Islet precursor cell (in vitro differentiated cells): ENCODE results near the gene OR52W1.
"Not testable (repeated sequence)": the region's sequence is repeated elsewhere in the genome, so short reads cannot be mapped to it uniquely, and the experiment has no call there.

Source experiments
- DNase-seq: peaks from one replicate; pipeline ENCODE4 v3.0.0-alpha.2; 2018

The OR52W1 gene

DNA sequence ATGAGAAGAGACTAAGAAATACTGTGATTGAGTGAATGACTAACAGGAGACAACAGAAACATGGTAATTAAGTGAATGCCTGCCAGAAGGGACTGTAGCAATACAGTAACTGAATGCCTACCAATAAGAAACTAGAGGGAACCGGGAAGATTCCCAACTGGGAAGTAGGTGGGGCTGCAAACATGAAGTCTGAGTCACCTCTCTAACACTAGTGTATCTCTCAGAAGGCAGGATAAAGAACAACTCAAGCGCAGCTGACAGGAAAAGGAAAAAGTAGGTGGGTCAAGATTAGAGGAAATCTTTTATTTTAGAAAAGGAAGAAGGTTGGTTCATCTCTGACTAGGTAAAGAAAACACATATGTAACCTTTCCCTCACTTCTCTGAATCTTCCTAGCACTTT lies 20.3 kb downstream of the OR52W1 start:
- no peak for DNase-seq

DNA sequence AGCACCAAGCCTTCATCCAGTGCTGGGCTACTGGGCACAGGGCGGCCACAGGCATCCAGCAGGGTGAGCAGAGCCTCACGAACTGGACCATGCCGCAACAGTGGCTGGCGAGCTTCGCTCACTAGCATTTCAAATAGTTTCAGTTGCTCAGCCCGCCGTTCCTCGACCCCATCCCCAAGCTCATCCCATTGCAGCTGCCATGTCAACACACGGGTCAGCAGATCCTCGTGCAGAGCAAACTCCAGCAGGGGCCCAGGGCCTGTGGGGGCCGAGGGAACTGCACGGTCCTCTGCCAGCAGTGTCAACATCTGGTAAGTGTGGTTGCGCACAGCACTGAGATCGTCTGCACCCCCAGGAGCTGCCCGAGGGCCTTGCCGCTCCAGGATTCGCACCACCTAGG lies 24.8 kb downstream of the OR52W1 start:
- no peak for DNase-seq

GRCh38 chr11:6224421-6224820 lies 25.4 kb downstream of the OR52W1 start:
- DNase-seq = no peak

GRCh38 chr11:6225024-6225423 lies 26.0 kb downstream of the OR52W1 start:
- DNase-seq = no peak

DNA sequence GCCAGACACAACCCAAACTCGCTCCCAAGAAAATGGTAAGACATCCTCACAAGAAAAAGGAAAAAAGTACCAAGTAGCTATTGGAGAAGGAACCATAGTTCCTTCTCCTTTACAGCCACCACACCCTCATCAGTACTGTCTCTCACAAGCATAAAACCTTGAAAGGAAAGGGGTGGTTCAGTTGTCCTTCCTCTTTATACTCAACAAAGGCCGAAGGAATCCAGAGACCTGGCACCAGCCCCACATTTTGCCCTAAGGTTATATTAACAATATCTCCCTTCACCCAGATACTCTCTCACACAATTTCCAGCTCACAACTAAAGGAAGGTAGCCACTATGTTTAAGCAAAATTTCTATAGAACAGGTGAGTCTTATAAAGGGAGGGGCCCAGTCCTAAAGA lies 26.9 kb downstream of the OR52W1 start:
- no peak for DNase-seq

DNA sequence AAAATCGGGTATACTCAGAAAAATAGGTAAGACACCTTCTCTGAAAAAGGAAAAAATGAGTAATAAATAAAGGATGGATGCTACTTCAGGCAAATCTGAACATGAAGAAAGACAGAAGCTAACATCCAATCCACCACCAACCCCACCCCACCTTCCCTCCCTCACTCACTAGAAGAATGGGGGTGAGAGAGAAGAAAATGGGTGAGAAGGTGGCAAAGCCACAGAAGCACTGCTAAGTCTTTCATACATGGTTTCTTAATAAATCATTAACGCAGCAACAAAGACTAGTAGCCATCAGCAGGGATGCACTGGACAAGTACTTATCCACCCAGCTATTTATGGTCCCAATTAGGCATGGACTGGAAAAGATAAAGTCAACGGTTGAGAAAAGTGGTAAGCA lies 29.5 kb downstream of the OR52W1 start:
- no peak for DNase-seq

DNA sequence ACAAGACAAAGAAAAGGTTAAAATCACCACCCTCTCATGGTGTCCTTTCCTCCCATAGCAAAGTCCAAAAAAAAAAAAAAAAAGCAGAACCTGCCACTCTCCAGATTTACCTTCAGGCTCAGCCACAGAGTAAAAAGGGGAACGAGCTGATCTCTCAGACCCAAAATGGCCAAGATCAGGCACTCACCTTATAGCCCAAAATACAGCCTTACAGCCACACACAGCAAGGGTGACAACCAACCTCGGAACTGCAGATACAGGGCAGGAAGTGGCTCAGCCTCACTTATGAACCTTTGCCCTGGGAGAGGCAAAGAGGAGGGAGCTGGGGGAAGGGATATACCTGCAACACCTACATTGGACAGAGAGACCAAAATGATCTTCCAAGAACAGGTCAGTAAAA lies 30.9 kb downstream of the OR52W1 start:
- no peak for DNase-seq

DNA sequence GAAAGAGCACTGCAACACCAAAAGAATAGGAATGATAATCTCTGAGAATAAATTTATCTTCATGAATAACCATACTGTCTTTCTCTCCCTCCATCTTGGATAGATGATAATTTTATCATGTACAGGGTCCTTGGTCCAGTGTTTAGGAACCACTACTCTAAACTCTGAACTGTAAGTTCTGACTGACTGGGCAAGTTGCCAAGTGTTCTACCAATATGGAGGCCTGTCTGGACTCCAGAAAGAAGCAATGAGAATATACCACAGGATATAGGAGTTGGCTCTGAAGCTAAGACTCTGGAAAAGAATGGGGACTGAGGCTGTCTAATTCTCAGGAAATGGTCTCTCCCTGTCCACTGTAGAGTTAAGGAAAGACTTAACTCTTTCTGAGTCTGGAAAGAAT lies 33.9 kb downstream of the OR52W1 start:
- DNase-seq = no peak

- DNase-seq = no peak
Observed at GRCh38 chr11:6233984-6234386, 35.0 kb downstream of the OR52W1 start.

GRCh38 chr11:6234387-6235107 lies 35.5 kb downstream of the OR52W1 start, which contains the start of gene FHIP1B:
TSS of gene FHIP1B (minus strand) at chr11:6234636. CDS start at chr11:6224516, 10,120 bp downstream.
- peak; percentile 100 for DNase-seq

- no peak for DNase-seq
Observed at GRCh38 chr11:6237266-6237665, 38.2 kb downstream of the OR52W1 start.

GRCh38 chr11:6237761-6238302 lies 38.8 kb downstream of the OR52W1 start:
- DNase-seq = no peak

DNA sequence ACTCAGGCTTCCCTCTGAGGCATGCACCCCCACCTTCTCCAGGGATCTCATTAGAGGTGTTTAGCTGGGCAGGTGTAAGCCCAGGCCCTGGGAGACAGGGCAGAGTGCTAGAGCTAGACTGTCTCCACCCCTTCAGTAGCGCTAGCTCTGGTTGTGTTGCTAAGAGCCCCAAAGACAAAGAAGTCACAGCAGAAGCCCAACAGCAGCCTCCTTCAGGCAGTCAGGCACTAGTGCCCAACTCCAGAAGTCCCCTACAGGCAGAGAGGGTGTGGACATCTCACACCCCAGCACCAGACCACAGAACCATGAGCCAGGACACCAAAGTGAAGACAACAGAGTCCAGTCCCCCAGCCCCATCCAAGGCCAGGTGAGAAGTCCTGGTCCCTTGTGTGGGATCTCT lies 39.9 kb downstream of the OR52W1 start, which contains the start of gene CNGA4:
Gene CNGA4, plus strand, starts transcription at position 188 of the 400 bp plus-strand sequence. Its CDS starts 118 bp downstream, at position 306.
- DNase-seq = no peak

- DNase-seq = no peak
Observed at GRCh38 chr11:6240139-6240538, 41.1 kb downstream of the OR52W1 start.

GRCh38 chr11:6240781-6241180 lies 41.8 kb downstream of the OR52W1 start:
- no peak for DNase-seq

DNA sequence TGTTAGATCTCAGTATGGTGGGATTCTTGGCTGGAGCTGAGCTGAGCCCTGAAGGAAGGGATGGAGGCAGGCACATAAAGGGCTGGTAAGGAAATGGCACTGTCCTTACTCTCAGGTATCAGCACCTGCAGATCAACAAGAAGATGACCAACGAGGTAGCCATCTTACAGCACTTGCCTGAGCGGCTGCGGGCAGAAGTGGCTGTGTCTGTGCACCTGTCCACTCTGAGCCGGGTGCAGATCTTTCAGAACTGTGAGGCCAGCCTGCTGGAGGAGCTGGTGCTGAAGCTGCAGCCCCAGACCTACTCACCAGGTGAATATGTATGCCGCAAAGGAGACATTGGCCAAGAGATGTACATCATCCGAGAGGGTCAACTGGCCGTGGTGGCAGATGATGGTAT lies 42.3 kb downstream of the OR52W1 start:
- no peak for DNase-seq

DNA sequence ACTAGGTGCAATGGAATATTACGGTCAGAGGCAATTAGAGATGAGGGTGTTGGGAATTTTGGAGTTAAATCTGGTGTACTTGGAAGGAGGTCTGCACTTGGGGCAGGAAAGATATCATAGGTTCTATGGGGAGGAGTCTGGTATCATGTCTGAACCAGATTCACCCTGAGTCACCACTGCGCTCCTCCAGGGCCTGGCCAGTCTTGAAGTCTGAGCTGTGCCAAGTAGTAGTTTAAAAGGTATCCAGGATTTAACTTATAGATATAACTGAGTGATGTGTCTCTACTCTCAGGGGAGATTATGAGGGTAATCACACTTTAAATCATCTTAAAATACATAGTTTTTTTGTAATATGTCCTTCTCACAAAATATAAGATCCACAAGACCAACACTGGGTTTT lies 46.5 kb downstream of the OR52W1 start:
- no peak for DNase-seq

GRCh38 chr11:6248248-6248647 lies 49.2 kb downstream of the OR52W1 start:
- peak; percentile 43 for DNase-seq

DNA sequence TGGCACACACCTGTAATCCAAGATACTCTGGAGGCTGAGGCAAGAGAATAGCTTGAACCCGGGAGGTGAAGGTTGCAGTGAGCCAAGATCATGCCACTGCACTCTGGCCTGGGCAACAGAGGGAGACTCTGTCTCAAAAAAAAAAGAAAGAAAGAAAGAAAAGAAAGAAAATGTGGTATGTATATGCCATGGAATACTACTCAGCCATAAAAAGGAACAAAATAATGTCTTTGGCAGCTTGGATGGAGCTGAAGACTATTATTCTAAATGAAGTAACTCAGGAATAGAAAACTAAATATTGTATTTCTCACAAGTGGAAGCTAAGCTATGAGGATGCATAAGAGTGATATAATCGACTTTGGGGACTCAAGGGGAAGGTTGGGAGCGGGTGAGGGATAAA lies 49.9 kb downstream of the OR52W1 start:
- DNase-seq = not testable (repeated sequence)
